ENCODE results near the gene PLPPR4.
"Not testable (repeated sequence)": the region's sequence is repeated elsewhere in the genome, so short reads cannot be mapped to it uniquely, and the experiment has no call there.

Gene PLPPR4

DNA sequence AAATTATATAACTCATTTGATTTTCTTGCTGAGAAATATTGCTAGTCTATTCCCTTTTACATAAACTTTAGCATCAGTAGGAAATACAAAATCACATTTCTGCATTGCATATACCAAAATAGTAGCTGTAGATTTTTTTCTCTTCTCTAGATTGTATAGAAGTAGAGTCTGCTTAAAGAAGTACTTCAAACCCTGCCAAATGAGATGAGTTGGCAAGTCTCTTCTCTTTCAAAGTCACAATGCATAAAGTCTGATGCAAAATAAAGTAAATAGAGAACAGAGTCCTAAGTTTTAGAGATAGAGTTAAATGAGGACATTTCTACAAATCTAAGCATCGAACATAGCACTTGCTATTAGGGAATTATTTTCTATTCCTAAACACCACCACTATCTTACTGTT, 6.4 kb downstream of the PLPPR4 start:
- DNase-seq: no peak

DNA sequence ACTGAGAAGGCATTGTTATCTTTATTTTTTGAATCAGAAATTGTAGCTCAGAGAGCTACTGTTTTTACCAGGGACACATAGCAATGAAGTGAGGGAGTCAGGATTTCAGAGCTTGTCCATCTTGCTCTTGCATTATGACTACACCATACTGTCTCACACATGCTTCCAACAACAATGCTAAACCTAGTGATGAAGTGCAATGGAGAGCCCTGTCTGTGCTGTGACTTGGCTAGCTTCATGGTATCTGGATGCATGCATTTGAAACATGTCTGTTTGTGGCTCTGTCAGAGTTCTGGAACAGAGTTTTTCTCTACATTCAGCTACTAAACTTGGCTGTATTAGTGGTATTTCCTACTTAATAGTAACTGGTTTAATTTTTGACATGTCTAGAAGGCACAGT, 7.0 kb downstream of the PLPPR4 start:
- DNase-seq: no peak

DNA sequence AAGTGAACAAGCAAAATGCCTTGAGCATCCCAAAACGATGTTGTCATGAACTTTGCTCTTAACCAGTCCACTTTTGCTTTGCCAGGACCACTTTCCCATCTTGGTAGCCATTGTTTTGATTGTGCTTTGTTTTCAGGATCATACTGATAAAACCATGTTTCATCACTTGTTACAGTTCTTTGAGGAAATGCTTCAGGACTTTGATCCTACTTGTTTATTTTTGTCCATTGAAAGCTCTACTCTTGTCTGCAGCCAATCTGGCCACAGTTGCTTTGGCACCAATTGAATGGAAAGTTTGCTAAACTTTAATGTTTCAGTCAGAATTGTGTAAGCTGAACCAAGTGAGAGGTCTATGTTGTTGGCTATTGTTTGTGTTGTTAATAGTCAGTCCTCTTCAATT, 12.8 kb downstream of the PLPPR4 start:
- DNase-seq: no peak

DNA sequence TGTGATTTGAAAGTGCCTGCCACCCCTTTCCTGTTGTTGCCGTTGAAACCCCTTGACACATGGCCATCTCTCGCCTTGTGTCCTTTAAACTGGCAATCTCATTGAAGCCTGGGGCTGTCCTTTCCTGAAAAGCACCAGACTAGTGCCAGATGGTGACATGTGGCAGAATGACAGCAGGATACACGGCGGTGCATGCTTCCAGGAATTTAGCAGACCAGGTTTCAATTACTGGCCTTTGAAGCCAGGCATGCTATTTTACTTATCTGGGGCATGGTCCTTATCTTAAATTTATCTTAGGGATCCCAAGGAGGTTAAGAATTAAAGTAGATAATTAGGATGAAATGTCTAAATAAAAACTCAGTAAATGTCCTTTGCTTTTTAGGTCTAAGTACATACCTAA, 15.2 kb downstream of the PLPPR4 start:
- no peak for DNase-seq

- no peak for DNase-seq
Observed at GRCh38 chr1:99281105-99281504, 16.8 kb downstream of the PLPPR4 start.

DNA sequence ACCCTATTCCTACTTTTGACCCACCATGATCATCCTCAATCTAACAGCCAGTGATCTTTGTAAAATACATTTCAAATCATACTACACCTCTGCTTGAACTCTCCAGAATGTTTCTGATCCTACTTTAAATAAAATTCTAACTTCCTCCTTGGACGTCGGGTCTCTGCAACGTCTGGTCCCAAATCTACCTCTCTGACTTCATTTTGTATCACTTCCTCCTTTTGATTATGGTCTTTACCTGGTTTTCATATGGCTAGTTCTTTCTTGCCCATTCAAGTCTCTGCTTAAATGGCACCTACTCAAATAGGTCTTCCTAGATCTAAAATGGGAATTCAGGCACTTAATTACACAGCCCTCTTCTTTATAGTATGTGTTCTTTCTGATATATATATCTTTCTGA, 18.2 kb downstream of the PLPPR4 start:
- DNase-seq: no peak

GRCh38 chr1:99283521-99283920, 19.2 kb downstream of the PLPPR4 start:
- DNase-seq: not testable (repeated sequence)

DNA sequence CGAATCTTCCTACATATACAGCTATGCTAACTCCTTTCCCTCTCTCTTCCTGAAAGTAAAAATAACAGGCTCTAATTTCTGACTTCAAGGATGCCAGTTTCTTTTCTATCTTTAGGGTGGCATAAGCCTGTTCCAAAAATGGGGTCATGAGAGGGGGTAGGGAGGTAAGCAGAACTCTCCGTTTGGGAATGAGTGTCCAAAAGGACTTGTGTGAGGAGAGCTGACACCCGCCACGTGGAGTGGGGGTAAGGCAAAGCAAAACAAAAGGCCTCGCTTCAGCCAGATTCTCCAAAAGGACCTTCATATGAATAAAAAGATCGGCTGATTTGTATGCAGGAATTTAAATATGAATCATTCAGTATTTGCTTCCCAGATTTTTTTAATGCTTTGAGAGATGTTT, 28.6 kb downstream of the PLPPR4 start:
- DNase-seq: no peak

- no peak for DNase-seq
Observed at GRCh38 chr1:99297923-99298322, 33.6 kb downstream of the PLPPR4 start.

GRCh38 chr1:99304725-99305282, 40.5 kb downstream of the PLPPR4 start:
- DNase-seq: no peak

DNA sequence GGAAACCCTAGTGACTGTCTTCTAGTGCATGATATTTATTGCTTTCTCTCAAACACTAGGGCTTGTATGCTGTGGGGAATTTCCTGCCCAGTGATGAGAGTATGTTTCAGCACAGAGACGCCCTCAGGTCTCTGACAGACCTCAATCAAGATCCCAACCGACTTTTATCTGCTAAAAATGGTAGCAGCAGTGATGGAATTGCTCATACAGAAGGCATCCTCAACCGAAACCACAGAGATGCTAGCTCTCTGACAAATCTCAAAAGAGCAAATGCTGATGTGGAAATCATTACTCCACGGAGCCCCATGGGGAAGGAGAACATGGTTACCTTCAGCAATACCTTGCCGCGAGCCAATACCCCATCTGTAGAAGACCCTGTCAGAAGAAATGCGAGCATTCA, 41.3 kb downstream of the PLPPR4 start:
- DNase-seq: no peak

DNA sequence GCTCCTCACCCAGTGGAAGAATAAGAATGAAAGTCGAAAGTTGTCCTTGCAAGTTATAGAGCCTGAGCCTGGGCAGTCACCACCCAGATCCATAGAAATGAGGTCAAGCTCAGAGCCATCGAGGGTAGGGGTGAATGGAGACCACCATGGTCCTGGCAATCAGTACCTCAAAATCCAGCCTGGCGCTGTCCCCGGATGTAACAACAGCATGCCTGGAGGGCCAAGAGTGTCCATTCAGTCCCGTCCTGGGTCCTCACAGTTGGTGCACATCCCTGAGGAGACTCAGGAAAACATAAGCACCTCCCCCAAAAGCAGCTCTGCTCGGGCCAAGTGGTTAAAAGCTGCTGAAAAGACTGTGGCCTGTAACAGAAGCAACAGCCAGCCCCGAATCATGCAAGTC, 41.8 kb downstream of the PLPPR4 start:
- no peak for DNase-seq

GRCh38 chr1:99306644-99307043, 42.4 kb downstream of the PLPPR4 start:
- DNase-seq: no peak

- no peak for DNase-seq
Observed at GRCh38 chr1:99315305-99315704, 51.0 kb downstream of the PLPPR4 start.

DNA sequence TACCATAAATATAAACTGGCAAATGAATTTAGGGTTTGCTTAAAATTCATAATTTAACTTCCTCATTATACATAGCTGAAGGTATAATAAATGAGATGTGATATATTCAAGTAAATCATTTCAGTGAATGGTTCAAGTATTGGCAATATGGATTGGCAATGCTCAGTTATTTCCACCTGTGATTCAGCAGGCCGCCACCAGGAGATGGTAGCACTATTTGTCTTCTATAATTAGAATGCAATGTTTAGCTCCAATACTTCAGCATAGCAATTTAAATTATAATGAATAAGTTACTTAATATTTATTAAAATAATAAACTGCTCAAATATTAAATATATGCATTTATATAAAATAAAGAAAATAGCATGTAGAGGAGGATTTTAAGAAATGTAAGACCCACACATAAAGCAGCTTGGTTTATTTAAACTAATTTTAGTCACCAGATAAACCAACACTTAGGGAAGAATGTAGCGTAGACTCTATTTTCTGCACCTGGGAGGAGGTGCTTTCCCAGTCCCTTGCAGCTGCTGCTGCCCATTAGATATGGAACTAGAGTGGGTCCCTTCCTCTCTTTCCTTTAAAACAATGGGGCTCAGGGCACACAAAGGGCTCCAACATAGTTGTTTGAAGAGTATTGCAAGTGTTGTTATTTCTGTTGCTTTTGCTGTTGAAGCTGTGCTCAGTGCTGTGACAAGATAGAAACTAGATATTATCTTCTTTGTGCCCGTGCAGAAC, 62.1 kb downstream of the PLPPR4 start:
- no peak for DNase-seq

- DNase-seq: no peak
Observed at GRCh38 chr1:99327357-99327756, 63.1 kb downstream of the PLPPR4 start.

- no peak for DNase-seq
Observed at GRCh38 chr1:99328171-99328570, 63.9 kb downstream of the PLPPR4 start.

- no peak for DNase-seq
Observed at GRCh38 chr1:99331083-99331482, 66.8 kb downstream of the PLPPR4 start.

DNA sequence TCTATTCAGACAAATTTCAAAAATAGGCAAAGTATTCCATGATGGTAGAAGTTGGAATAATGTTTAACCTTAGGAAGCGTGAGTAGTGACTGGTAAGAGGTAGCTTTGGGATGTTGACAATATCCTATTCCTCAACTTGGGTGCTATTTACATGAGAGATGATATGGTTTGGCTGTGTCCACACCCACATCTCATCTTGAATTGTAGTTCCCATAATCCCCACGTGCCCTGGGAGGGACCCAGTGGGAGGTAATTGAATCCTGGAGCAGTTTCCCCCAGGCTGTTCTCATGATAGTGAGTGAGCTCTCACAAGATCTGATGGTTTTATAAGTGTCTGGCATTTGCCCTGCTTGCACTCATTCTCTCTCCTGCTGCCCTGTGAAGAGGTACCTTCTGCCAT, 67.3 kb downstream of the PLPPR4 start:
- DNase-seq: no peak

GRCh38 chr1:99332561-99332960, 68.3 kb downstream of the PLPPR4 start:
- DNase-seq: no peak

- no peak for DNase-seq
Observed at GRCh38 chr1:99334991-99335390, 70.7 kb downstream of the PLPPR4 start.

GRCh38 chr1:99347041-99347684, 82.9 kb downstream of the PLPPR4 start:
- no peak for DNase-seq

DNA sequence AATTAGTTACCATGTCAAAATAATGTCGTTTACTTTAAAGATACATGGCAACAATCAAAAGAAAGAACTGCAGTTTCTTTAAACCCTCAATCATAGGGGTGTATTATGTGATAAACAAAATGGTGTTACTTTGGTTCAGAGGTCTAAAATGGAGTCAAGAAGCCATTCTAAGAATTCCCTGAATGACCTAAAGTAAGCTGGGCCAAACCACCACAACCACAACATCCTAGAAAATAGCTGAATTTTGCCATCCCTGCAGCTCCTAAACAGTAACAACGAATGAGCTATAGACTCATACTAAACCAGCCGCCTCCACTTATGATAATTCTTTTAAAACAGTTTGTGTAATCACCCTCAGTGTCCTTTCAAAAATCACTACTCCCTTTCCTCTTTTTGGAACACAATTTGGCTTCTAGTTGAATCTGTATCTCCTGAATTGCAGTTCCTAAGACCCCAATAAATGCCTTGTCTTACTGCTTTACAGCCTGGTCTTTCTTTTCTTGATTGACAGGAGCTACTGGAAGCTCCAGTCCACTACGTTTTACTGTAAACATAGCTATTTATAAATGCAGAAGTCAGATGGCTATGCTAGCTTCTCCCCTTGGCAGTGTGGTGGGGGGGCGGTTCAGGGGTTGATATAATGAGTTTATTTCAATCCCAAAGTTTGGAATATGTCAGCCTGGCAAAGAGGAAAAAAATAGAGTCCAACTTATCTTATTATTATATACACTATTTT, 84.3 kb downstream of the PLPPR4 start:
- no peak for DNase-seq

- no peak for DNase-seq
Observed at GRCh38 chr1:99352821-99353220, 88.5 kb downstream of the PLPPR4 start.
